GM21515 (cell line): Measurements from ENCODE around the gene KPNA5.
"Not testable (repeated sequence)": the region's sequence is repeated elsewhere in the genome, so short reads cannot be mapped to it uniquely, and the experiment has no call there.

ENCODE experiments used
- ATAC-seq: cut with Tn5 transposase; IDR thresholded peaks from one replicate; pipeline ENCODE4 v1.9.1; 2021; ENCODE audit not compliant: unreplicated experiment

KPNA5 gene

GRCh38 chr6:116697480-116697879 is 16.5 kb downstream of the KPNA5 start:
- no peak for ATAC-seq

GRCh38 chr6:116703888-116704287 is 22.9 kb downstream of the KPNA5 start:
- not testable (repeated sequence) for ATAC-seq

- ATAC-seq: no peak
These were observed 24.9 kb downstream of the KPNA5 start for GRCh38 chr6:116705917-116706316.

DNA sequence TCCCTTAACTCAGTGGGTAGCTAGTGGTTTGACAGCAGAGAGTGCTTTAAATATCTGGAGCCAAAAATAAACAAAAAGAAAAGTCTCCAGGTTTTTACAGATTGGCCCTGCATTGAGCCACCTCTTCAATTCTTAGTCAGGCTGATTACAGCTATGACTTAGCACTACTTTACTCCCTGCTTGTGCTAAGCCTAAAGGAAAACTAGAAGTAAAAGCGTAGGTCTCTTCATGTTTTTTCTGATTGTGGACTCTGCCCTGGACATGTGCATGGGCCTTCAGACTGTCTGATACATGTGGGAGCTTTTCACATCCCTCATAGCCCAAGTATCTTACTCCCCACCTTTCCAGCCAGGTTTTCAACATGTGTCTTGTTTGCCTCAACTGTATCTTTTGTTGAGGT is 33.3 kb downstream of the KPNA5 start:
- no peak for ATAC-seq

- ATAC-seq: no peak
These were observed 33.8 kb downstream of the KPNA5 start for GRCh38 chr6:116714761-116715160.

DNA sequence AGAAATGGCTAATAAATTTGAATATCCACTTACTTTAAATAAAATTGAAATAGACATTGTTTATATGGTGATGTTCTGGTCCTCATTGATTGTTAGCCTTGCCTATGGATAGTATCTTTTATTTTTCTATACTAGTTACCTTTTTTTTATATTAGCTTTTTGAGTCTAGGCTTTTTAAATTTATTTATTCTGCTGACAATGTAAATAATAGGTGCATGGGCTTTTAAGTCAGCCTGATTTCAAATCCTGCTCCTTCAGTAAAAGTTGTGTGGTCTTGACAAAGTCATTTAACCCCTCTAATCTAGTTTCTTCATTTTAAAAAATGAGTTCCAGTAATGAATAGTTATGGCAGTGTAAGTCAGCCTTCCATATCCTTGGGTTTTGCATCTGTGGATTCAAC is 45.9 kb downstream of the KPNA5 start:
- no peak for ATAC-seq

GRCh38 chr6:116730513-116730912 is 49.5 kb downstream of the KPNA5 start:
- no peak for ATAC-seq

DNA sequence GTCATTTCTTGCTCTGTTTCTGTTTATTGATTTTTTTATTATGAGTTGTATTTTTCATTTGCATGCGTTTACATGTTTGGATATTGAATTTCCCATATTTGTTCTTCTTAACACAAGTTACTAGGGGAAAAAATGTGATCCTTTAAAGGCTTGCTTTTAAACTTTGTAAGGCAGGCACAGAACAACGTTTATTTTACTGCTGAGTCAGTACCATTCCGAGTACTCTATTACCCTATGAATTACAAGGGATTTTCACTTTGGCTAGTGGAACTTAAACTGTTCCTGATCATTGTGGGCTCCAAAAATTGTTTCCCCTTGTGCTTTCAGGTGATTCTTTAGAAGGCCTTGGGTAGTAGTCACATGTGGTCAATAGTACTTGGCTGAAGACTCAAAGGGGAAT is 56.0 kb downstream of the KPNA5 start:
- no peak for ATAC-seq

DNA sequence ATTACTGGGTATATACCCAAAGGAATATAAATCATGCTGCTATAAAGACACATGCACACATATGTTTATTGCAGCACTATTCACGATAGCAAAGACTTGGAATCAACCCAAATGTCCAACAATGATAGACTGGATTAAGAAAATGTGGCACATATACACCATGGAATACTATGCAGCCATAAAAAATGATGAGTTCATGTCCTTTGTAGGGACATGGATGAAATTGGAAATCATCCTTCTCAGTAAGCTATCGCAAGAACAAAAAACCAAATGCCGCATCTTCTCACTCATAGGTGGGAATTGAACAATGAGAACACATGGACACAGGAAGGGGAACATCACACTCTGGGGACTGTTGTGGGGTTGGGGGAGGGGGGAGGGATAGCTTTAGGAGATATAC is 59.5 kb downstream of the KPNA5 start:
- not testable (repeated sequence) for ATAC-seq

GRCh38 chr6:116741571-116741970 is 60.6 kb downstream of the KPNA5 start:
- no peak for ATAC-seq

DNA sequence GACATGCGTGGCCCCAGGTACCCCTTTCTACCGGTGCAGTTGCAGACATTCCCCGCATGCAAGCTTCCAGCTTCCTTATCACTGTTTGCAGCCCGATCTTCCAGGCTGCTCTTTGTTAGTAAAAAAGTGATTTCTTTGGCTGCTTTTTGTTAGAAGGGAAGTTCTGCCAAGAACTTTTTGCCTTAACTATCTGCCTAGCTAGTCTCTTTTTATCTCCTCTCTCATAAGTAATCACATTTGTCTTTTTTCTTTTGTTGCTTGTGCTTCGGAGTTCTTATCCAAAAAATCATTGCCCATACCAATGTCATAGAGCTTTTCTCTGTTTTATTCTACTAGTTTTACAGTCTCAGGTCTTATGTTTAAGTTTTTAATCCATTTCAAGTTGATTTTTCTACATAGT is 64.2 kb downstream of the KPNA5 start:
- ATAC-seq: no peak

GRCh38 chr6:116761779-116762178 is 80.8 kb downstream of the KPNA5 start:
- no peak for ATAC-seq

DNA sequence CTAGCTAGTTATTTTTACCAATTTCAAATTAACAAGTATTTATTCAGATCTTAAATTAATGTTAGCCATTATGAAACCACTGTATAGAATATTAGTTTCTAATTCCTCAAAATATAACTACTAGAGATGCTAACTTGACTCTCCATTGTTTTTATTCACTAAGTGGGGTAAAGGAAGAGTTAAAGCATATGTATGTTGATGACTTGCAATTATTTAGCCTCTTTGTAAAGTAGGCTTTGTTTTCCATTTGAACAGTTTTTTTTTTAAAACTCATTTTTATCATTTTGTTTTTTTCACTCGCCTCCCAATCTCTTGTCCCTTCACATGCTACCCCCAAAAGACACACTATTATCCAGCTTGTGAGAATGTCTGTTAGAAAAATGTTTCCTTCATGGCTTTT is 81.2 kb downstream of the KPNA5 start:
- ATAC-seq: no peak

- no peak for ATAC-seq
These were observed 82.0 kb downstream of the KPNA5 start for GRCh38 chr6:116763048-116763447.

DNA sequence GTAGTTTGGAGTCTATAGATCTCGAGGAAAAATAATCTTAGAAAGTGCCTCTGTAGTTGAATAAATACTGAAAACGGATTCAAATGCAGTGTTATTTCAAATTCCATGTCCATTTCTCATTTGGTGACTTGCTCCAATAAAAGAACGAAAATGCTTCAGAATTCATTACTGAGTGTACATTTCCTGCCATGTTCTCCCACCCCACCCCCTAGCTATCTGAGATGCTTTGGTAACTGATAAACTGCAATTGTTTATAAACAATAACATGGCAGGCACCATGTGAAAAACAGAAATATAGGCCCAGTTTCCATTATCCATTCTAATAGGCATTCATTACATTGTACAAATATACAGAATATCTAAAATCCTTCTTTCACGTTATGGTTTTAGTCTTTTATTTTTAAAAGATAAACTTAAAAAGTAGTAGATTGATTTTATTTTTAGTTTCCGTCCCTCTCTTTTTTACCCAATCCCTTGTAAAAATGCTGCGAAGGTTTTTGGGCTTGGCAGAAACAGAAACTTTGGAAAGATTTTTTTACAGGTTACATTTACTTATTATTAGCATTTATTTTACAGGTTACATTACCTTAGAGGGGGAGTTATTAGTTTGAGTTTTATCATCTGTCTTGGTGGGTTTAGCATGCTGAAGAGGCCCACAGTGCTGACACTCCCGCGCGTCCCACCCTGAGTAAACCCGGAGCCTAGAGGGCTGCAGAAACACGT is 83.1 kb downstream of the KPNA5 start:
- ATAC-seq: no peak

GRCh38 chr6:116764629-116764960 is 83.6 kb downstream of the KPNA5 start:
- ATAC-seq: no peak

DNA sequence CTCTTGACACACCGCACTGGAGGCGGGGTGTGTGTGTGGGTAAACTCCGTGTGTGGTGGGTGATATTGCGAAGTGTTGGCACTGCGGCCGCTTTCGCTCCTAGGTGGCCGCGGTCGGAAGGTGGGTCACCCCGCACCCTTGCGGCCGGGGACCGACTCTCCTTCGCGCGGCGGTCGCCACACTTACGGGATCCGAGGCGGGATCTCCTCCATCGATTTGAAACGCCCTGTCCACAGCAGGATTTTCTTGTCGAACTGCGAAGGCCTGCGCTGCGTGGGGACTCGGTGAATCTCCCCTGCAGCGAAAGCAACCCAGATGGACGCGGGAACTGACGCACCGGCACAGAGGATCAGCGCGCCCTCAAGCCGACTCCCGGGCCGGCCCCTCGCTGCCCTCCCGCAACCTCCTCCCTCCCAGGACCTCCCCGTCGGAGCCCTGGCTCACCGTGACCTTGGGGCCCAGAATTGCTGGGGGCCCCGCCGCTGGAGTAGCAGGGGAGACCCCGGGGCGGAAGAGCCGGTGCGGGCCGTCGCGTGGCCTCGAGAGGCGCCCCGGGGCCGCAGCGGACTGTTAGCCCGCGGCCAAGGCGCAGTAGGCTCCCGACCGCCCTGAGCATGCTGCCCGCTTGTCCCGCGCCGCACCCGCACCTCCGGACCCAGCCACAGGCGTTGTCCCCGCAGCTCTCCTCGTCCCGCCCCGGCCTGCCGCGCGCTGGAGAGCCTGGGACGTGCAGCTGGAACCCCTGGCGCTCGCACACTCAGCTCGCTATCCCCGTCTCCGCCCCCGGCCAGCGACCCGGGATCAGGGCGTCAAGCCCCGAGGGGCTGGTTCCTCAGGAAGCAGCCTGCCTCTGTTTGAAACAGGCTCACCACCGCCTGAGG is 84.2 kb downstream of the KPNA5 start, which contains the start of gene FAM162B:
TSS of gene FAM162B (minus strand) at position 759 of the 881 bp plus-strand sequence. CDS start at position 616, 143 bp downstream.
- ATAC-seq: no peak

GRCh38 chr6:116766506-116767176 is 85.6 kb downstream of the KPNA5 start:
- no peak for ATAC-seq

DNA sequence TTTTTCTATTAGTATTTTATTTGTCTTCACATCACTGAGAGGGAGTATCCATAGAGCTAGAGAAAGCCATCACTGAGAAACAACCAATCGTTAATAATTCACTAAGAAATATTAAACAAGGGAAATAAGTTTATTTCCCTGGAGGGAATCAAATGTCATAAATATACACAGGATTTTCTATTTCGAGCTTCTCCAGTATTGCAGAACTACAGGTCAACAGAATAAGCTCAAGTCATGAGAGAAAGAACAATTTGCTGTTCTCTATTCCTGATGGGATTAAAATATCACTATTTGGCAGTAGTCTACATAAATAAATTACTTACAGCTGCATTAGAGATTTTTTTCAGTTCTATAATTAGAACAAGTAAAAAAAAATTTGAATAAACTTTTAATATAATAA is 86.7 kb downstream of the KPNA5 start:
- no peak for ATAC-seq

GRCh38 chr6:116772450-116772849 is 91.4 kb downstream of the KPNA5 start:
- ATAC-seq: no peak

- ATAC-seq: no peak
These were observed 92.9 kb downstream of the KPNA5 start for GRCh38 chr6:116773886-116774285.
